Measurements from ENCODE around the gene DEFB131A.
"Not testable (repeated sequence)": the region's sequence is repeated elsewhere in the genome, so short reads cannot be mapped to it uniquely, and the experiment has no call there.

The DEFB131A gene

DNA sequence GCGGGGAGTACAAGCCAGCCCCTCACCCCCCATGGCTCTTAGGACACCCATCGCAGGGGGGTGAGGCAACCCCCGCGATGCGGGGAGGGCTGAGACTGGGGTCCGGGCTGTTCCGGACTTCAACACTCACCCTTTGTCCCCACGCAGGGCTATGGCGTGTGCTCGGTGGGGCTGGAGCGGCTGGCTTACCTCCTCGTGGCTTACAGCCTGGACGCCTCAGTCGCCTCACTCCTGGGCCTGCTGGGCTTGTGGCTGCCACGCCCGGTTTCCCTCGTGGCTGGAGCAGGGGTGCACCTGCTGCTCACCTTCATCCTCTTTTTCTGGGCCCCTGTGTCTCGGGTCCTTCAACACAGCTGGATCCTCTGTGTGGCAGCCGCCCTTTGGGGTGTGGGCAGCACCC, 49.4 kb downstream of the DEFB131A start:
- Histone ChIP-seq H3K4me1 (ENCODE audit: control extremely low read depth in 1 of 4, control insufficient read depth in 4 of 4, insufficient read depth in 4 of 4, low read length in 3 of 4) (peaks cover 0 to 16% (median 7%) of the 10 kb centered on the region in 4 experiments), H3K27me3 (replicated peaks in 2 of 5; ENCODE audit: control insufficient read depth in 4 of 5, insufficient read depth in 5 of 5, low read length in 4 of 5) (peaks cover 0 to 18% (median 3%) of the 10 kb centered on the region in 5 experiments)
- H3K9me3 ChIP-seq (ENCODE audit: control extremely low read depth in 1 of 5, control insufficient read depth in 4 of 5, insufficient read depth in 2 of 5, low read depth in 1 of 5, low read length in 4 of 5); POLR2A ChIA-PET; H3K4me3 ChIP-seq (ENCODE audit: control insufficient read depth in 1 of 7, extremely low read depth in 1 of 7, insufficient read depth in 4 of 7, low read depth in 2 of 7, low read length in 6 of 7); H3K27ac ChIP-seq (ENCODE audit: insufficient read depth in 1 of 2, low read depth in 1 of 2, low read length in 2 of 2, poor library complexity in 1 of 2, severe bottlenecking in 2 of 2); CTCF ChIA-PET; H3K36me3 ChIP-seq (ENCODE audit: control insufficient read depth in 4 of 4, insufficient read depth in 4 of 4, low read length in 3 of 4); DNase-seq: not testable (repeated sequence)
- 93% methylated on average over 14 of the region's 19 CpGs for WGBS (ENCODE audit: insufficient coverage)

GRCh38 chr4:9494256-9495035, 50.2 kb downstream of the DEFB131A start:
- CTCF ChIA-PET, result interaction anchor here (1.8 kb wide), 1 partner anchor 520 kb away, joined by 8 read pairs; no protein-coding TSS in a partner anchor
- WGBS (ENCODE audit: insufficient coverage), result 87% methylated on average over 11 of the region's 11 CpGs
- H3K36me3 ChIP-seq (ENCODE audit: control insufficient read depth in 4 of 4, insufficient read depth in 4 of 4, low read length in 3 of 4); DNase-seq; H3K4me3 ChIP-seq (ENCODE audit: control insufficient read depth in 1 of 7, extremely low read depth in 1 of 7, insufficient read depth in 4 of 7, low read depth in 2 of 7, low read length in 6 of 7); H3K27ac ChIP-seq (ENCODE audit: insufficient read depth in 1 of 2, low read depth in 1 of 2, low read length in 2 of 2, poor library complexity in 1 of 2, severe bottlenecking in 2 of 2); POLR2A ChIA-PET; H3K9me3 ChIP-seq (ENCODE audit: control extremely low read depth in 1 of 5, control insufficient read depth in 4 of 5, insufficient read depth in 2 of 5, low read depth in 1 of 5, low read length in 4 of 5): not testable (repeated sequence)
- Histone ChIP-seq H3K27me3 (replicated peaks in 2 of 5; ENCODE audit: control insufficient read depth in 4 of 5, insufficient read depth in 5 of 5, low read length in 4 of 5) (peaks cover 0 to 27% (median 3%) of the 10 kb centered on the region in 5 experiments), H3K4me1 (ENCODE audit: control extremely low read depth in 1 of 4, control insufficient read depth in 4 of 4, insufficient read depth in 4 of 4, low read length in 3 of 4) (peaks cover 0 to 16% (median 7%) of the 10 kb centered on the region in 4 experiments)

DNA sequence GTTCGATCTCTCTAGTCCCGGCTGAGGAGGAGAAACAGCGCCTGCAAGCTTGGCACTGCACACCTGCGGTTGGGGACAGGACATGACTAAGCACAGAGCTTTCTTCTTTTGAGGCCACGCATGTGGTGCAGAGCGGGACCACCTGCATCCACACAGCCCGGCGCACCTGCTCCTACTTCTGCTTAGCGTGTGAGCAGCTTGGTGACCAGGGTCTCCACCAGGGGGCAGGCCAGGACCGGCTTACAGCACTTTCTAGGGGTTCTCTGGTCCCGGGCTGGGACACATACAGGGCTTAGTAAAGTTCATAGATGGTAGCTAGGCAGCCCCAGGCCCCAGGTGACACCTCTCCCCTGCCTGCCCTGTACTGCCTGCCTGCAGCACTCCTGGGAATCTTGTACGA, 51.2 kb downstream of the DEFB131A start:
- 0% methylated on average over 2 of the region's 12 CpGs for WGBS (ENCODE audit: insufficient coverage)
- H3K27ac ChIP-seq (ENCODE audit: insufficient read depth in 1 of 2, low read depth in 1 of 2, low read length in 2 of 2, poor library complexity in 1 of 2, severe bottlenecking in 2 of 2); H3K36me3 ChIP-seq (ENCODE audit: control insufficient read depth in 4 of 4, insufficient read depth in 4 of 4, low read length in 3 of 4); H3K4me3 ChIP-seq (ENCODE audit: control insufficient read depth in 1 of 7, extremely low read depth in 1 of 7, insufficient read depth in 4 of 7, low read depth in 2 of 7, low read length in 6 of 7); H3K9me3 ChIP-seq (ENCODE audit: control extremely low read depth in 1 of 5, control insufficient read depth in 4 of 5, insufficient read depth in 2 of 5, low read depth in 1 of 5, low read length in 4 of 5); POLR2A ChIA-PET: not testable (repeated sequence)
- Histone ChIP-seq H3K27me3 (replicated peaks in 2 of 5; ENCODE audit: control insufficient read depth in 4 of 5, insufficient read depth in 5 of 5, low read length in 4 of 5) (peaks cover 0 to 29% (median 3%) of the 10 kb centered on the region in 5 experiments), H3K4me1 (ENCODE audit: control extremely low read depth in 1 of 4, control insufficient read depth in 4 of 4, insufficient read depth in 4 of 4, low read length in 3 of 4) (peaks cover 0 to 16% (median 7%) of the 10 kb centered on the region in 4 experiments)
- CTCF ChIA-PET, result interaction anchor here (0.7 to 1.8 kb wide), 2 partner anchors 9 to 519 kb away, joined by 3 to 8 read pairs; no protein-coding TSS in a partner anchor
- DNase-seq, result peak; percentile 88 to 97 (median 97)

DNA sequence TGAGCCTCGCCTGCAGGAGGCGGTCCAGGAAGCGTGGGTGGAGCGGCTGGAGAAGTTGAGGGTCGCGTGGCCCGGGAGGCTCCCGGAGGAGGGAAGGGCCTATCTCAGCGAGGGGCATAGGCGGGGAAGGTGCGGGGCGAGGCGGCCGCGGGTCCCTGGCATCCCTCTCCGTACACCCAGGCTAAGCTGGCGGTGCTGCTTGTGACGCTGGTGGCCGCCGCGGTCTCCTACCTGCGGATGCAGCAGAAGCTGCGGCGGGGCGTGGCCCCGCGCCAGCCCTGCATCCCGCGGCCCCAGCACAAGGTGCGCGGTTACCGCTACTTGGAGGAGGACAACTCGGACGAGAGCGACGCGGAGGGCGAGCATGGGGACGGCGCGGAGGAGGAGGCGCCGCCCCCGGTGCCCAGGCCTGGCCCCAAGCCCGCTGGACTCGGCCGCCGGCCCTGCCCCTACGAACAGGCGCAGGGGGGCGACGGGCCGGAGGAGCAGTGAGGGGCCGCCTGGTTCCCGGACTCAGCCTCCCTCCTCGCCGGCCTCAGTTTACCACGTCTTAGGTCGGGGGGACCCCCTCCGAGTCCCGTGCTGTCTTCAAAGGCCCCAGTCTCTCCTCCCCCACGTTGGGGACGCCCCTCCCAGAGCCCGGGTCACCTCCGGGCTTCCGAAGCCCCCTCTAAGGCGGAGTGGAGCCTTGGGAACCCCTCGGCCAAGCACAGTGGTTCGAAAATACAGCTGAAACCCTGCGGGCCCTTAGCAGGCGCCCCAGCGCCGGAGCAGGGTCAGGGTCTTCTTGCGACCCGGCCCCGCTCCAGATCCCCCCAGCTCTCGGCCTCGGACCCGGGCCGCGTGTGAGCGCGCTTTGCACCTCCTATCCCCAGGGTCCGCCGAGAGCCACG, 53.6 kb downstream of the DEFB131A start:
- CTCF ChIA-PET; H3K9me3 ChIP-seq (ENCODE audit: control extremely low read depth in 1 of 5, control insufficient read depth in 4 of 5, insufficient read depth in 2 of 5, low read depth in 1 of 5, low read length in 4 of 5); H3K27ac ChIP-seq (ENCODE audit: insufficient read depth in 1 of 2, low read depth in 1 of 2, low read length in 2 of 2, poor library complexity in 1 of 2, severe bottlenecking in 2 of 2); H3K36me3 ChIP-seq (ENCODE audit: control insufficient read depth in 4 of 4, insufficient read depth in 4 of 4, low read length in 3 of 4); POLR2A ChIA-PET: not testable (repeated sequence)
- Histone ChIP-seq H3K4me1 (ENCODE audit: control extremely low read depth in 1 of 4, control insufficient read depth in 4 of 4, insufficient read depth in 4 of 4, low read length in 3 of 4) (peaks cover 0 to 16% (median 7%) of the 10 kb centered on the region in 4 experiments), H3K27me3 (replicated peaks in 2 of 5; ENCODE audit: control insufficient read depth in 4 of 5, insufficient read depth in 5 of 5, low read length in 4 of 5) (peaks cover 0 to 23% (median 3%) of the 10 kb centered on the region in 5 experiments), H3K4me3 (ENCODE audit: control insufficient read depth in 1 of 7, extremely low read depth in 1 of 7, insufficient read depth in 4 of 7, low read depth in 2 of 7, low read length in 6 of 7) (peak overlapping the region in 1 of 7 experiments; percentile 23)
- WGBS (ENCODE audit: insufficient coverage), result 5% methylated on average over 42 of the region's 86 CpGs
- DNase-seq, result peak in 2 of 3 donors; percentile 41 to 43

GRCh38 chr4:9498468-9499040, 54.3 kb downstream of the DEFB131A start:
- DNase-seq; CTCF ChIA-PET; POLR2A ChIA-PET; H3K27ac ChIP-seq (ENCODE audit: insufficient read depth in 1 of 2, low read depth in 1 of 2, low read length in 2 of 2, poor library complexity in 1 of 2, severe bottlenecking in 2 of 2); H3K9me3 ChIP-seq (ENCODE audit: control extremely low read depth in 1 of 5, control insufficient read depth in 4 of 5, insufficient read depth in 2 of 5, low read depth in 1 of 5, low read length in 4 of 5); H3K36me3 ChIP-seq (ENCODE audit: control insufficient read depth in 4 of 4, insufficient read depth in 4 of 4, low read length in 3 of 4): not testable (repeated sequence)
- Histone ChIP-seq H3K4me1 (ENCODE audit: control extremely low read depth in 1 of 4, control insufficient read depth in 4 of 4, insufficient read depth in 4 of 4, low read length in 3 of 4) (peaks cover 0 to 16% (median 7%) of the 10 kb centered on the region in 4 experiments), H3K4me3 (ENCODE audit: control insufficient read depth in 1 of 7, extremely low read depth in 1 of 7, insufficient read depth in 4 of 7, low read depth in 2 of 7, low read length in 6 of 7) (peak overlapping the region in 1 of 7 experiments; percentile 23), H3K27me3 (replicated peaks in 2 of 5; ENCODE audit: control insufficient read depth in 4 of 5, insufficient read depth in 5 of 5, low read length in 4 of 5) (peaks cover 0 to 23% (median 3%) of the 10 kb centered on the region in 5 experiments)
- 2% methylated on average over 7 of the region's 33 CpGs for WGBS (ENCODE audit: insufficient coverage)

DNA sequence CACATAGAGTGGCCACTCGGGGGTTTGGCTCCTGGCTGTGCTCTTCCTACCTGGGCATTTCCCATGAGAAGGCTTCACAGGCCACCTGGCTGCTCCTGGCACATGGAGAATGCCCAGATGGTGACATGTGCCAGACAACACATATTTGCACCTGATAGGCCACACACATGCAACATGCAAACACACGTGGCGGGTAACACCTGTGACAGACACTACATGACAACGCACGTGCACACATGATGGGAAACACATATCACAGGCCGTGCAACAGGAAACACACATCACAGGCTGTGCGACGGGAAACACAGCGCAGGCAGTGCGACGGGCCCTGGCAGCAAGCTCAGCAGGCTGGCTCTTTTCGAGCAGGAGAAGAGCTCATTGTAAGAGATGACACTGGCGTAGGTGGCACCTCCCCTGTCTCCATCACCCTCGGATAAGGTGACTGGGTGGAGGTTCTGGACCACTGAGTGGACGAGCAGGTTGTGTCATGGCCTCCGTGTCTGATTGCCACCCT, 55.8 kb downstream of the DEFB131A start:
- Histone ChIP-seq H3K4me1 (ENCODE audit: control extremely low read depth in 1 of 4, control insufficient read depth in 4 of 4, insufficient read depth in 4 of 4, low read length in 3 of 4) (peaks cover 0 to 11% (median 4%) of the 10 kb centered on the region in 4 experiments), H3K27me3 (replicated peaks in 2 of 5; ENCODE audit: control insufficient read depth in 4 of 5, insufficient read depth in 5 of 5, low read length in 4 of 5) (peaks cover 0 to 23% (median 3%) of the 10 kb centered on the region in 5 experiments)
- H3K36me3 ChIP-seq (ENCODE audit: control insufficient read depth in 4 of 4, insufficient read depth in 4 of 4, low read length in 3 of 4); POLR2A ChIA-PET; DNase-seq; CTCF ChIA-PET; H3K9me3 ChIP-seq (ENCODE audit: control extremely low read depth in 1 of 5, control insufficient read depth in 4 of 5, insufficient read depth in 2 of 5, low read depth in 1 of 5, low read length in 4 of 5); H3K4me3 ChIP-seq (ENCODE audit: control insufficient read depth in 1 of 7, extremely low read depth in 1 of 7, insufficient read depth in 4 of 7, low read depth in 2 of 7, low read length in 6 of 7); H3K27ac ChIP-seq (ENCODE audit: insufficient read depth in 1 of 2, low read depth in 1 of 2, low read length in 2 of 2, poor library complexity in 1 of 2, severe bottlenecking in 2 of 2): not testable (repeated sequence)
- 95% methylated on average over 9 of the region's 16 CpGs for WGBS (ENCODE audit: insufficient coverage)
